GM12878 (cell line): ENCODE measurements around the gene RGMB. TPM values are rescaled to one million over a fixed set of nuclear protein-coding genes. Genes with fewer than 3 reads are reported as not detected.

ENCODE experiments used
- ATAC-seq: fragments of 200-7000 bp; cut with Tn5 transposase; 3 replicates; pipeline ENCODE4 v1.9.1; 2020; ENCODE audit warnings: mild to moderate bottlenecking, moderate library complexity
- BruUV-seq: library from RNA; stranded (reverse); fragments of 400-500 nt; replicated peaks from 2 replicates; lab custom pipeline; 2021; lab: Mats Ljungman, UMichigan
- CTCF ChIA-PET: fragments of 300-600 bp; sonication (Branson Sonifier 250); formaldehyde crosslinking; extraction: SDS; loops from one replicate; lab custom pipeline; 2021; ENCODE audit warnings: inconsistent platforms; lab: Yijun Ruan, JAX
- POLR2A ChIA-PET: fragments of 350-600 bp; formaldehyde crosslinking; extraction: SDS; loops from one replicate; lab custom pipeline; 2021; ENCODE audit warnings: inconsistent platforms; lab: Charles Lee
- RAD21 ChIA-PET: fragments of 300-600 bp; sonication (Branson Sonifier 250); formaldehyde crosslinking; loops from one replicate; lab custom pipeline; 2023; ENCODE audit warnings: antibody characterized with exemption; ENCODE audit not compliant: unreplicated experiment; lab: Charles Lee
- SMC1A ChIA-PET: fragments of 300-600 bp; sonication (Branson Sonifier 250); formaldehyde crosslinking; loops from one replicate; lab custom pipeline; 2023; ENCODE audit not compliant: unreplicated experiment, uncharacterized antibody; lab: Charles Lee
- DNase-seq: peaks from one replicate; pipeline ENCODE4 v3.0.0-alpha.2; 2011; ENCODE audit warnings: low read depth, low spot score
- FAIRE-seq: peaks from 3 replicates; lab custom pipeline; 2011; peaks lifted over from hg19 to GRCh38; lab: Jason Lieb, UNC
- H2AFZ ChIP-seq: 2 replicates; pipeline ENCODE4 v1.6.0; 2011; ENCODE audit warnings: low read depth, low read length, control low read depth; ENCODE audit not compliant: control insufficient read depth
- H3K27ac ChIP-seq: 2 replicates; pipeline ENCODE4 v1.5.1; 2011; ENCODE audit warnings: control low read depth; ENCODE audit not compliant: control insufficient read depth, insufficient read depth
- H3K27me3 ChIP-seq, 2 experiments: replicated peaks in 1 of 2; 2 replicates each; pipeline versions ENCODE4 v1.6.0 to v1.6.1; 2011; ENCODE audit warnings: low read length in 1 of 2; ENCODE audit not compliant: control insufficient read depth in 2 of 2, insufficient read depth in 2 of 2
- H3K36me3 ChIP-seq, 2 experiments: 2 replicates each; pipeline ENCODE4 v1.5.1; 2011; ENCODE audit warnings: low read length in 1 of 2; ENCODE audit not compliant: control insufficient read depth in 2 of 2, insufficient read depth in 2 of 2
- H3K4me1 ChIP-seq: 2 replicates; pipeline ENCODE4 v1.6.1; 2011; ENCODE audit warnings: mild to moderate bottlenecking, low read length, moderate library complexity, mixed read lengths; ENCODE audit not compliant: control insufficient read depth, insufficient read depth
- H3K4me2 ChIP-seq: 2 replicates; pipeline ENCODE4 v1.6.0; 2011; ENCODE audit warnings: control low read depth; ENCODE audit not compliant: control insufficient read depth, insufficient read depth
- H3K4me3 ChIP-seq: fragments of 200-600 bp; sonication (generic); 2 replicates; pipeline ENCODE4 v1.5.1; 2016
- H3K79me2 ChIP-seq: 2 replicates; pipeline ENCODE4 v1.6.0; 2011; ENCODE audit warnings: low read length; ENCODE audit not compliant: control insufficient read depth, insufficient read depth
- H3K9ac ChIP-seq: 2 replicates; pipeline ENCODE4 v1.8.0; 2011; ENCODE audit warnings: low read length, control low read depth, mixed read lengths; ENCODE audit not compliant: control insufficient read depth, insufficient read depth
- H3K9me3 ChIP-seq: replicated peaks from 3 replicates; pipeline ENCODE4 v1.5.1; 2011; ENCODE audit warnings: mild to moderate bottlenecking, low read length; ENCODE audit not compliant: control insufficient read depth, insufficient read depth
- H4K20me1 ChIP-seq: 2 replicates; pipeline ENCODE4 v1.6.0; 2011; ENCODE audit not compliant: control insufficient read depth, insufficient read depth
- CHD1 ChIP-seq: IDR thresholded peaks from 2 replicates; pipeline ENCODE4 v1.6.1; 2012; ENCODE audit warnings: low read depth, low read length, improper control_type of control experiment
- CHD2 ChIP-seq: IDR thresholded peaks from 2 replicates; pipeline ENCODE4 v1.6.1; 2011; ENCODE audit warnings: low read depth, low read length, improper control_type of control experiment, borderline replicate concordance
- ETV6 ChIP-seq, 2 experiments: fragments of 450-650 bp in 1 of 2; IDR thresholded peaks in 1 of 2; conservative IDR thresholded peaks in 1 of 2; 2 replicates each; pipeline ENCODE4 v1.6.1; 2014; ENCODE audit warnings: antibody characterized with exemption in 1 of 2, borderline replicate concordance in 1 of 2, low read depth in 1 of 2, mild to moderate bottlenecking in 1 of 2, moderate library complexity in 1 of 2
- FOXK2 ChIP-seq: fragments of 450-650 bp; IDR thresholded peaks from 2 replicates; pipeline ENCODE4 v1.6.1; 2017; ENCODE audit warnings: mild to moderate bottlenecking, moderate library complexity
- GATAD2B ChIP-seq: fragments of 450-650 bp; conservative IDR thresholded peaks from 2 replicates; pipeline ENCODE4 v1.6.1; 2017; ENCODE audit warnings: low read depth, mild to moderate bottlenecking, moderate library complexity
- HDAC6 ChIP-seq: fragments of 200-600 bp; sonication (generic); IDR thresholded peaks from one replicate; pipeline ENCODE4 v1.8.0; 2017; ENCODE audit warnings: antibody characterized with exemption; ENCODE audit not compliant: unreplicated experiment
- MYC ChIP-seq: IDR thresholded peaks from 2 replicates; pipeline ENCODE4 v1.6.1; 2011; ENCODE audit warnings: mild to moderate bottlenecking, low read length, moderate library complexity, inconsistent platforms; ENCODE audit not compliant: insufficient read depth, insufficient replicate concordance, insufficient read length, severe bottlenecking
- NR2C1 ChIP-seq: fragments of 450-650 bp; IDR thresholded peaks from 2 replicates; pipeline ENCODE4 v1.6.1; 2017; ENCODE audit warnings: antibody characterized with exemption, mild to moderate bottlenecking, moderate library complexity
- PAX8 ChIP-seq: fragments of 450-650 bp; IDR thresholded peaks from 2 replicates; pipeline ENCODE4 v1.6.1; 2017; ENCODE audit warnings: mild to moderate bottlenecking, moderate library complexity
- RCOR1 ChIP-seq: conservative IDR thresholded peaks from 2 replicates; pipeline ENCODE4 v1.6.1; 2012; ENCODE audit warnings: low read depth, low read length, improper control_type of control experiment
- SREBF2 ChIP-seq: IDR thresholded peaks from 2 replicates; pipeline ENCODE4 v1.6.1; 2012; ENCODE audit warnings: mild to moderate bottlenecking, low read length
- STAT3 ChIP-seq: IDR thresholded peaks from 2 replicates; pipeline ENCODE4 v1.6.1; 2011; ENCODE audit warnings: low read depth, low read length, improper control_type of control experiment
- ZNF217 ChIP-seq: fragments of 450-650 bp; IDR thresholded peaks from 2 replicates; pipeline ENCODE4 v1.6.1; 2017; ENCODE audit warnings: antibody characterized with exemption, mild to moderate bottlenecking
- ZNF622 ChIP-seq: fragments of 450-650 bp; IDR thresholded peaks from 2 replicates; pipeline ENCODE4 v1.6.1; 2017; ENCODE audit warnings: mild to moderate bottlenecking, inconsistent platforms
- WGBS: methylation state at CpG from one replicate; pipeline ENCODE4 v1.1.6; 2016; ENCODE audit warnings: low lambda C conversion rate; ENCODE audit not compliant: insufficient replicate concordance, insufficient coverage; ENCODE audit errors: missing lambda C conversion rate; 5-methylcytosine and 5-hydroxymethylcytosine counted together
- in situ Hi-C: fragments of 300-500 bp; cut with MboI; formaldehyde crosslinking; loops from 9 replicates; pipeline ENCODE4 v1.14.3; 2018; ENCODE audit warnings: mixed read lengths
- intact Hi-C: fragments of 100-400 bp; cut with micrococcal nuclease; formaldehyde crosslinking; loops from one replicate; pipeline ENCODE4 v1.14.2; 2022; ENCODE audit not compliant: unreplicated experiment
- polyA plus RNA-seq, 11 experiments: library from polyadenylated mRNA; depleted of rRNA in 4 of 11; unstranded in 6 of 11; stranded (reverse) in 5 of 11; fragments of >200 nt; fragmentation: Nextera tagmentation in 4 of 11; fragmentation: Illumina TruSeq in 1 of 11; extraction: Ambion mirVana in 4 of 11; extraction: Trizol in 1 of 11; gene quantifications; 1 replicate in 1 of 11; 2 replicates in 10 of 11; pipeline versions ENCODE4 v1.2.1 to v1.2.3, GENCODE V29; 2011 to 2016; ENCODE audit warnings: inconsistent platforms in 2 of 11, missing spikeins in 2 of 11, low read depth in 1 of 11
- total RNA-seq, 4 experiments: library from RNA; depleted of rRNA in 3 of 4; stranded (reverse); fragments of >200 nt in 3 of 4; fragmentation: Illumina TruSeq in 1 of 4; extraction: Trizol in 1 of 4; gene quantifications; 2 replicates each; pipeline versions ENCODE4 v1.2.1 to v1.2.3, GENCODE V29; 2013 to 2021

Gene RGMB
- total and polyA plus RNA-seq, 10 of the 15 experiments (the other 5 are each of a cell fraction or from before 2014, with no cell fraction given) = 1.3 to 15.3 (median 7.4) TPM

DNA sequence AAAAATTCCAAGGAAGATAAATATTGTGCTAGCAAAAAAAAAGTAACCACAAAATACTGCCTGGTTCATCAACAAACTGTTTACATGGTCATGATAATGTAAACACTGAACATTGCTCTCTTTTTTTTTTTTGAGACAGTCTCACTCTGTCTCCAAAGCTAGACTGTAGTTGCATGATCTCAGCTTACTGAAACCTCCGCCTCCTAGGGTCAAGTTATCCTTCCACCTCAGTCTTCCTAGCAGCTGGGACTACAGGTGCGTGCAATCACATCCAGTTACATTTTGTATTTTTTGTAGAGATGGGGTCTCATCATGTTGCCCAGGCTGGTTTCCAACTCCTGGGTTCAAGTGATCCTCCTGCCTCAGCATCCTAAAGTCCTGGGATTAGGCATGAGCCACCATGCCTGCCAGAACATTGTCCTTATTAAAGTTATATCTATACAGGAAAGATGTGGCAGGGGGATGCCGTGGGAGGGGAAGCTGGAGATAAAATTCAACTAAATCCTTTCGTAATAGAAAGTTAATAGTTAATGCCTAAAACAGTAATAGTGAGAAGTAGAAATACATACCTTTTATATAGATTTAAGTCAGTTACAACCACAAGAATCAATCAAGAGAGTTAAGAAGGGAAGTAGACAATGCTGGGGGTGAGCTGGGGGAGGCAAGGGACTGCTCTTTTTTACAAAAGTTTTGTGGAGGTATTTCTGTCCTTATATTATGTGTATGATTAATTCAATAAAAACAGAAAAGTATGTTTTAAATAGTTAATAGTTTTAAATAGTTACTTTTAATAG lies 52.3 kb downstream of the RGMB start:
- in situ Hi-C loops = no loop called here
- CTCF ChIA-PET = interaction anchor here (0.7 to 1.8 kb wide), 6 partner anchors 15 to 1597 kb away, joined by 3 to 8 read pairs (median 3); no protein-coding TSS in a partner anchor

More for the DNA sequence above, 52.3 kb downstream of the RGMB start:
- no peak overlapping the region for H3K4me2 ChIP-seq
- no peak overlapping the region for H3K4me3 ChIP-seq
- SMC1A ChIA-PET = interaction anchor here (0.6 to 1.3 kb wide), 4 partner anchors 38 to 1594 kb away, joined by 3 to 4 read pairs (median 4); no protein-coding TSS in a partner anchor
- ATAC-seq (peak; percentile 62), FAIRE-seq (no peak), DNase-seq (no peak)
- no peak overlapping the region for H2AFZ ChIP-seq
- BruUV-seq = no TSS peak
- no peaks in the 10 kb centered on the region for H3K4me1 ChIP-seq
- POLR2A ChIA-PET = interaction anchor here (0.6 to 0.7 kb wide), 2 partner anchors 296 to 1829 kb away, joined by 3 read pairs; no protein-coding TSS in a partner anchor
- H3K36me3 ChIP-seq = no peaks in the 10 kb centered on the region
- H3K27ac ChIP-seq = no peak overlapping the region
- H4K20me1 ChIP-seq = no peaks in the 10 kb centered on the region
- no peaks in the 10 kb centered on the region for H3K79me2 ChIP-seq
- WGBS = 63% methylated on average over 4 of the region's 4 CpGs
- no peak overlapping the region for H3K9ac ChIP-seq
- RAD21 ChIA-PET = interaction anchor here (1.0 kb wide), 2 partner anchors 38 to 56 kb away, joined by 3 read pairs; no protein-coding TSS in a partner anchor
- H3K27me3 ChIP-seq = no peaks in the 10 kb centered on the region
- TF ChIP-seq ETV6 (conservative IDR thresholded peaks at IDR 0.05 in 1 of 2, IDR thresholded peaks at IDR 0.05 in 1 of 2; ENCODE audit: borderline replicate concordance in 1 of 2, low read depth in 1 of 2) (no peak), CHD1 (no peak), FOXK2 (no peak), CHD2 (no peak), MYC (no peak), ZNF622 (no peak), ZNF217 (no peak), STAT3 (no peak), PAX8 (no peak), SREBF2 (no peak), NR2C1 (no peak), GATAD2B (no peak), HDAC6 (no peak), RCOR1 (no peak)
- no peaks in the 10 kb centered on the region for H3K9me3 ChIP-seq
- intact Hi-C loops = loop anchor here (2.0 to 10.0 kb wide), 5 partner anchors 57 to 1593 kb away; no protein-coding TSS in a partner anchor
